HAP-1 (cell line): ENCODE data around the gene RETREG2.

Experiments
- DNase-seq, 2 experiments: peaks; one replicate each; pipeline ENCODE4 v3.0.0-alpha.2; 2016 to 2020; ENCODE audit warnings: low spot score in 2 of 2
- H3K27me3 ChIP-seq: fragments of 250-450 bp; sonication (Bioruptor Pico); 2 replicates; pipeline ENCODE4 v1.5.1; 2020; ENCODE audit warnings: low read depth, mild to moderate bottlenecking, moderate library complexity
- H3K36me3 ChIP-seq: fragments of 250-450 bp; sonication (Bioruptor Pico); replicated peaks from 2 replicates; pipeline ENCODE4 v1.5.1; 2020; ENCODE audit warnings: mild to moderate bottlenecking
- H3K4me1 ChIP-seq: fragments of 250-450 bp; sonication (Bioruptor Pico); 2 replicates; pipeline ENCODE4 v1.5.1; 2020; ENCODE audit warnings: mild to moderate bottlenecking
- H3K4me3 ChIP-seq: fragments of 250-450 bp; sonication (Bioruptor Pico); 2 replicates; pipeline ENCODE4 v1.5.1; 2020; ENCODE audit warnings: mild to moderate bottlenecking, moderate library complexity
- H3K9me3 ChIP-seq: fragments of 250-450 bp; sonication (Bioruptor Pico); 2 replicates; pipeline ENCODE4 v1.5.1; 2020; ENCODE audit warnings: mild to moderate bottlenecking, moderate library complexity
- in situ Hi-C: fragments of 300-500 bp; cut with MboI; formaldehyde crosslinking; loops from 3 replicates; pipeline ENCODE4 v1.14.3; 2020; ENCODE audit warnings: low sequenced_read_pairs, inconsistent platforms, mixed read lengths

Gene RETREG2

DNA sequence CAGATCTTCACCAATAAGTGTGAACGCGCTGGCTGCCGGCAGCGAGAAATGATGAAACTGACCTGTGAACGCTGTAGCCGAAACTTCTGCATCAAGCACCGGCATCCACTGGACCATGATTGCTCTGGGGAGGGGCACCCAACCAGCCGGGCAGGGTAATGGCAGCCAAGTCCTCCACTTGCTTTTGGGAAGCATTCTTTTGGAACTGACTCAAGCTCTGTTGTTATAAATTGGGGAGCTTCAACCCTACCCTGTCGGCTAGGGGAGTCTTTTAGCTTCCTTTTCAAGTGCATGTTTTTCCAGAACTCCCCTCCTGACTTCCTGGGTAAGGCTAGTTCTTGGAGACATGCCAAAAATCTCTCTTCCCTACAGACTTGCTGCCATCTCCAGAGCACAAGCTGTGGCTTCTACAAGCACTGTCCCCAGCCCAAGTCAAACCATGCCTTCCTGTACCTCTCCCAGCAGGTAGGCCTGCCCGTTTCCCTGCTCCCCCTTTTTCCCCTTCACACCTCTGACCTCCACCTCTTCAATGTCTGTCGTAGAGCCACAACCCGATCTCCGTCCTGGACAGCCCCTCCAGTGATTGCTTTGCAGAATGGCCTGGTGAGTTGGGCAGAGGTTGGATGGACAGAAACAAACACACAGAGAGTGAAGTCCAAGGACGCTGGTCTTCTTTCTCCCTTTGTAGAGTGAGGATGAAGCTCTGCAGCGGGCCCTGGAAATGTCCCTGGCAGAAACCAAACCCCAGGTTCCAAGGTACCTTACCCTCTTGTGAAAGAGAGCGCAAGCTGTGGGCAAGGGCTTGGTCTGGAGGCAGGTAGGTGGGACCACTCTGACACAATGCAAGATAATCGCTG is 30.0 kb downstream of the RETREG2 start:
- peaks cover 8% of the 10 kb centered on the region; the same call in 1 of the 2 replicates for H3K36me3 ChIP-seq
- no peak for DNase-seq
- H3K4me3 ChIP-seq = no peak overlapping the region
- 0 out of 2 replicates have a peak, but pooled peaks cover 2% of the 10 kb centered on the region for H3K9me3 ChIP-seq
- no peaks in the 10 kb centered on the region for H3K27me3 ChIP-seq
- in situ Hi-C loops = no loop called here
- peaks cover 11% of the 10 kb centered on the region for H3K4me1 ChIP-seq

DNA sequence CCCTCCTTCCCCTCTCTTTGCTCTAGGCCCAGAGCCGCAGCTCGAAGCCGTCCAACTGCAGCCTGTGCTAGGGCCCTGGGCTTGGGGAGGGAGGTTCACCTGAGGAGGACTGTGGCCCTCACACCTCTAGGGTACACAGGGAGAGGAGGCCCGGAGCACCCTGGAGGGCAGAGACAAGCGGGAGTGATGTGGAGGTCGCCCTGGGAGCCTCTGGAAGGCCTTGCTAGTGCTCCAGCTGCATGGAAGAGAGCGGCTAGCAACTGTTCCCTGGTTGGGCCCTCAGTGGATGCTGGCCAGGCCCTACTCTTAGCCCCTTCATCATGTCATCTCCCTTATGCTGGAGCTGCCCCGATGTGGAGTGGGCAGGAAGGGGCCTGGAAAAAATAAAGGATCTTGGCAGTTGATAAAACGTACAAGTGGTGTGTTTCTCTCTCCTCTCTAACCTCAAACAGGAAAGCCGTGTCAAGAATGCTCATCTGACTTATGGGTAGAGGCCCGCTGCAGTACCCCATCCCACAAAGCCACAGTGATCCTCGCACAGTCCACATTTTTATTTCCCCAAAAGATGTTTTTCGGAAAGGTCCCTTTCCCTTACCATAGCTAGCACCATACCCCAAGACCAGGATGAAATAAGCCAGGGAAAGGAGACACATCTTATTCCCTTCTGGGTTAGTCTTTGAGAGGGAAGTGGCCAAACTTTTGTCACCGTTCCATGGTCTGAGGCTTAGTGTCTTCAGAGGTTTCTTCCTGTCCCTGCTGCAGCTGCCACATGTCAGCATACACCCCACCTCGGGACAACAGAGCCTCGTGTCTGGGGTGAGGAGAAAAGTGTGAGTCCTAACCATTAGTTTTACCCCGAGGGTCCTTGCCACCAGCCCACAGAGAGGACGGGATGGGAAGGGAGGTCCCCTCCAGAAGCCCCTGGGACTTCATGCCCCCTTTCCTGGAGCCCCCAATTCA is 31.4 kb downstream of the RETREG2 start:
- Histone ChIP-seq H3K36me3 (peaks cover 8% of the 10 kb centered on the region; the same call in 1 of the 2 replicates), H3K4me3 (no peak overlapping the region), H3K4me1 (peaks cover 11% of the 10 kb centered on the region), H3K27me3 (no peaks in the 10 kb centered on the region), H3K9me3 (0 out of 2 replicates have a peak, but pooled peaks cover under 1% of the 10 kb centered on the region)
- in situ Hi-C loops = no loop called here
- no peak for DNase-seq

DNA sequence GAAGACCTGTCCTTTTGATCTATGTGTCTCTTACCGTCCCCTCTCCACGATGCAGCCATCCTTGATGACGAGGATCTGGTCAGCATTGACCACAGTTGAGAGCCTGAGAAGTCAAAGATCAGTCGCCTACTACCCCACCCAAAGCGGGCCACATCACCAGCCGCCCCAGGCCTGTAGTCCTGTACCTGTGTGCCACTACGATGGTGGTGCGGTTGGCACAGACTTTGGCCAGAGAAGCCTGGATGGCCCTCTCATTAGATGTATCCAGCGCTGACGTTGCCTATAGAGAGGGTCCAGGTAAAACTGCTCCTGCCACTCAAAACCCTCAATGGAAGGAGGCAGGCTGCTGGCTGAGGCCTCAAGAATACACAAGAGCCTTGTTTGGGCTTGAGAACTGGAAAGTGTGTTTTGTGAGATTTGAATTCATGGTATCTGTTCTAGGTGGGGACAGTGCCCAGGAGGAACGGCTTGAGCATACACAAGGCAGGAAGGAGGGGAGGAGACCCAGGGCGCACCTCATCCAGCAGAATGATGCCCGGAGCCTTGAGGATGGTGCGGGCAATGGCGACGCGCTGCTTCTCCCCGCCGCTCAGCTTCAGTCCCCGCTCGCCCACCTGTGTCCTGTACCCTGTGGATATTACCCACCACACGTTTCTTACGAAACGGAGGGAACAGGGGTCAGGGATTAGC is 32.3 kb downstream of the RETREG2 start:
- Histone ChIP-seq H3K27me3 (no peaks in the 10 kb centered on the region), H3K4me3 (no peak overlapping the region), H3K36me3 (peaks cover 8% of the 10 kb centered on the region; the same call in 1 of the 2 replicates), H3K4me1 (peaks cover 11% of the 10 kb centered on the region), H3K9me3 (no peaks in the 10 kb centered on the region)
- in situ Hi-C loops = no loop called here
- DNase-seq = no peak

DNA sequence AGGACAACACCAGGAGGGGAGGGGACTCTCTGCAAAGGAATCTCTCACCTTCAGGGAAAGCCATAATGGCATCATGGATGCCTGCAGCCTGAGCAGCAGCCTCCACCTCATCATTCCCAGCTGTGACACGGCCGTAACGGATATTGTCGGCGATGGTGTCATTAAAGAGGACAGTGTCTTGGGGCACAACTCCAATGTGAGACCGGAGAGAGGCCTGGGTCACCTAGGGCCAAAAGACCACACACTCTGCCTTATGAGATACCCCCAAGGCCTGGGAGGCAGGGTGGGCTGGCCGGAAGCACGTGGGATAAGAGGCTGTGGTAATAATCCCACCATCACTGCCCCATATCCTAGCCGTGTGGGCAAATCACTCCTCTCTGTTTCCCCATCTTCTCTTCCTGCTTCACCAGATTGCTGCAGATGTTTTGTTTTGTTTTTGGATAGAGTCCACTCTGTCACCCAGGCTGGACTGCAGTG is 32.8 kb downstream of the RETREG2 start:
- Histone ChIP-seq H3K27me3 (no peaks in the 10 kb centered on the region), H3K4me1 (peaks cover 10% of the 10 kb centered on the region), H3K9me3 (no peaks in the 10 kb centered on the region), H3K36me3 (peaks cover 9% of the 10 kb centered on the region; the same call in 1 of the 2 replicates), H3K4me3 (no peak overlapping the region)
- DNase-seq = no peak
- in situ Hi-C loops = no loop called here

DNA sequence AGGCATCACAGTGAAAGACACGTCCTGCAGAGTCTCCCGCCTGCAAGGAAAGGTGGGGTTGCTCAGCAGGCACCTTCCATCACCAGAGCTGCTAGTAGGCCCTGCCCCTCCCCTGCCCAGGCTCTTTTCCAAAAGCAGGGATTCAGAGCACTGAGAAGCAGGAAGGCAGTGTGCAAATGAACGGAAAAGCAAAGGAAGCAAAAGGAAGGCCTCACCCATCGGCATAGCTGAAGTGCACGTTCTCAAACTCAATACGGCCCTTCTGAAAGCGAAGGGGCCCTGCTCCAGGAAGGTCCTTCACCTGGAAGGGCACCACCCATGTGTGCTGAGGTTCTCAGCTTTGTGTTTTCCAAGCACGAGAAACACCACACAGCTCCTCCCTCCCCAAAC is 34.9 kb downstream of the RETREG2 start:
- Histone ChIP-seq H3K4me3 (no peak overlapping the region), H3K9me3 (no peaks in the 10 kb centered on the region), H3K36me3 (peaks cover 11% of the 10 kb centered on the region; the same call in 1 of the 2 replicates), H3K27me3 (no peaks in the 10 kb centered on the region), H3K4me1 (peaks cover 7% of the 10 kb centered on the region)
- no peak for DNase-seq
- in situ Hi-C loops = no loop called here

DNA sequence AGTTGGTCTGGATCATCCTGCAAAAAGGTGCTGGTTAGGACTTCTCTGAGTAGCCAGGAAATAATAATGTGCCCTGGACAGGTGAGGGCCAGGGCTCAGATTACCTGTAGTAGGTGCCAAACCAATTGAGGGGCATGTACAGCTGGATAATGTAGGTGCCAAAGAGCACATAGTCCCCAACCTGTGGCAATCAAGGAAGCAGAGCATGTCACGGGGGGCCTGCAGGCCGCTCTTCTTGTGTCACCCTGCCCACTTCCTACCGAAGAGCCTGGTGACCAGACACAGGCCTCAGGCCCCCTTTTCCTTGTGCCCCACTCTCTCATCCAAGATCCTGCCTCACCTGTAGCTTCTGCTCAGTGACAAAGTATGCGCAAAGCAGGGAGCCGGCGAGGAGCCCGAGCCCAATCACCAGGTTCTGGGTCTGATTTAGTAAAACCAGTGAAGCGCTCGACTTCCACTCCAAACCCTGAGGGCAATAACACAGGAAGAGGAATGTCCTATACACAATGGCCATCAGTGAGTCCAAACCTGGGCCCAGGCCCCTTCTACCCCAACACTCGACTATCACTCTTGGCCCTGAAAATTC is 35.5 kb downstream of the RETREG2 start:
- DNase-seq = no peak
- Histone ChIP-seq H3K27me3 (no peaks in the 10 kb centered on the region), H3K36me3 (peaks cover 6% of the 10 kb centered on the region; the same call in 1 of the 2 replicates), H3K4me1 (peaks cover 11% of the 10 kb centered on the region), H3K4me3 (no peak overlapping the region), H3K9me3 (no peaks in the 10 kb centered on the region)
- in situ Hi-C loops = no loop called here

DNA sequence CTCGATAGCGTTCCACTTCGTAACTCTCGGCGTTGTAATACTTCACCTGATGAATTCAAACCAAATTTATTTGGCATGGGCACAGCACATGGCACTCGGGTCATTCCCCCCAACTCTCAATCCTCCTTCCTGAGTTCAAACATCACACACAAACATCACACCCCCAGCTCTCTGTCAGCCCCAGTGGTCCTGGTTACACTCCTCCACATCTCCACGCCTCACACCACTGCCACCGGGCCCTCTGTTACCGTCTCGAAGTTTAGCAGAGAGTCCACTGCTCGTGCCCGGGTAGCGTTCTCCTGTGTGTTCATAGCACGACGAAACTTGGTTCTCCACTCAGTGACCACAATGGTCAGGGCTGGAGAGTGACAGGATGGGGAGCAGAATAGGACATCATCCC is 36.1 kb downstream of the RETREG2 start:
- no peaks in the 10 kb centered on the region for H3K9me3 ChIP-seq
- no peak for DNase-seq
- peaks cover 6% of the 10 kb centered on the region for H3K36me3 ChIP-seq
- in situ Hi-C loops = no loop called here
- peaks cover 11% of the 10 kb centered on the region for H3K4me1 ChIP-seq
- no peaks in the 10 kb centered on the region for H3K27me3 ChIP-seq
- no peak overlapping the region for H3K4me3 ChIP-seq

DNA sequence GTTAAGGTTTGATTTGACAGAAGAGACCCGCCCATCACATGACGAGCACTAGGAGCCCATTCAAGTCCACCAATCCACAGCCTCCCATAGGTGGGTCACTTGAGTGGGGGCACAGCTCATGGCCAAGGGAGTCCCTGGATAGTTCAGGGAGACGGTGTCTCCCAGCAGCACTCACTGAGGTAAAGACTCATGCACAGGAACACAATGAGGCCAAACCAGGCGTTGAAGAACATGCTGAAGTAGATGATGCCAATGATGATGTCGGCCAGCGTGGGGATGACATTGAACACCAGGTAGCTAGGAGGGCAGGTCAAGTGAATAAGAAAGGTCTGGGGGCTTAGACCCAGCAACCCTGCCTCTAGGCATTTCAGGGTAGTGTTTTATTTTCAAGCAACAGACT is 36.7 kb downstream of the RETREG2 start:
- no peaks in the 10 kb centered on the region for H3K27me3 ChIP-seq
- H3K9me3 ChIP-seq = no peaks in the 10 kb centered on the region
- no peak for DNase-seq
- in situ Hi-C loops = no loop called here
- H3K4me3 ChIP-seq = no peak overlapping the region
- peaks cover 11% of the 10 kb centered on the region for H3K4me1 ChIP-seq
- peaks cover 10% of the 10 kb centered on the region for H3K36me3 ChIP-seq

DNA sequence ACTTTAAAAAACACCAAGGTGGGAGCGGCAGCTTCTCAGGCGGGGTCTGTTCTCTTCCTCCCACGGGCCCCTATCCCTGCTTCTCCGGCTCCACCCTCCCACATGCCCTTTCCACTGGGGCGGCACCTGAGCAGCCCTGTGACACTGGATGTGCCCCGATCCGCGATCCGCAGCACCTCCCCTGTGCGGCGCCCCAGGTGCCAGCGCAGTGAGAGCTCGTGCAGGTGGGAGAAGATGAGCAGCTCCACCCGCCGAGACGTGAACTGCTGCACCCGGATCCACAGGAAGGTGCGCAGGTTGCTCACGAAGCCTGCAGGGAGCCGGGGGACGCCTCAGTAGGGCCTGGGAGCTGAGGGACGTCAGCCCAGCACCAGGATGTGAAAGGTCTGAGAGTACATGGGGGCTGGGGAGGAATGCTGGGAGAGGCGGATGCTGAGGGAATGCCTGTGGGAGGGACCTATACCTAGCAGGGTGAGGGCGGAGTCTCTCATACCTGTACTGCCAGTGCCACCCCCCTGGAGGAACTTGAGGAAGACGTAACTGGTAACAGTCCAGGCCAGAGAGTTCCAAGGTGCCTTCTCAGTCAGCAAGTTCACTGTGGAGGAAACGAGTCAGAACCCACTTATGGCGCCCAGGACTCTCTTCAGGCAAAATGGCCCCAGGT is 37.9 kb downstream of the RETREG2 start:
- Histone ChIP-seq H3K4me3 (no peak overlapping the region), H3K36me3 (peaks cover 21% of the 10 kb centered on the region), H3K27me3 (no peaks in the 10 kb centered on the region), H3K4me1 (peaks cover 11% of the 10 kb centered on the region), H3K9me3 (no peaks in the 10 kb centered on the region)
- in situ Hi-C loops = no loop called here
- no peak for DNase-seq

DNA sequence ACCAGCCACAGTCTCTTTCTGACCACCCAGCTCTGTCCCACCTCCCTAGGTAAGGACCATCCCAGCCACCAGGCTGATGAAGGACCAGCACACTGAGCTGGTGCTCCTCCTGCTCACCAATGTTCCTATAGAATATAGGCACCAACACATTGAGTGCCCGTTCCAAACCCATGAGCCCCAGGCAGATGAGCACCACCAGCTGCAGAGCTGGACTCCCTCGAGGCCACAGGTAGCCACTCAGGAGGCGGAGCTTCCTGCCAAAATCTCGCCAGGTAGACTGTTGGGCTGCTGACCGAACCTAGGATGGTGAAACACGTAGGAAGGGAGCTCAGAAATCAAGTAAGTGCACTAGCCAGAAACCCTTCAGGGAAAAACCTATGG is 38.5 kb downstream of the RETREG2 start:
- H3K36me3 ChIP-seq = peaks cover 26% of the 10 kb centered on the region
- in situ Hi-C loops = no loop called here
- DNase-seq = no peak
- H3K27me3 ChIP-seq = no peaks in the 10 kb centered on the region
- no peak overlapping the region for H3K4me3 ChIP-seq
- peaks cover 11% of the 10 kb centered on the region for H3K4me1 ChIP-seq
- no peaks in the 10 kb centered on the region for H3K9me3 ChIP-seq

DNA sequence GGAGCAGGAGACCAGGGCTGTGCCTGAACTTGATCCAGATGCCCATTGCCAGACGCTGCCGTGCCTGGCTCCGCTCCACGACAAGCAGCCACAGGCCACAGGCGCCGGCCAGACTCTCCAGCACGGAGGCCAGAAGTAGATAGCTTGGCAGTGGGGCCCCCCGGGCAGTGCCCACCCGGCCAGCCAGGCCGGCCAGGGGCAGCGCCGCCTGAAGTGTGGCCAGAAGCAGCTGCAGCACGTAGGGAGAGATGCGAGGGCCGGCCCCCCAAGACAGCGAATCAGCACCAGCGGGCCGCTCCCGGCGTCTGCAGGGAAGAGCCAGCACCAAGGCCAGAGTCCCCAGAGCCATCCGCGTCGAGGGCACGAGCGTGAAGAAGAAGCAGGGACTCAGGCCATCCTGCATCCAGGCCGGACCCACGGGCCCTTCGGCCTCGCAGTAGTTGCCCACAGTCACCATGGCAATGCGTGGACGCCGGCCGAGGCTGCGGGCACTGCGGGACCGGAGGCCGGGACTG is 40.2 kb downstream of the RETREG2 start:
- DNase-seq = no peak
- Histone ChIP-seq H3K4me1 (peaks cover 11% of the 10 kb centered on the region), H3K9me3 (no peaks in the 10 kb centered on the region), H3K36me3 (peaks cover 41% of the 10 kb centered on the region), H3K4me3 (no peak overlapping the region), H3K27me3 (no peaks in the 10 kb centered on the region)
- in situ Hi-C loops = no loop called here

DNA sequence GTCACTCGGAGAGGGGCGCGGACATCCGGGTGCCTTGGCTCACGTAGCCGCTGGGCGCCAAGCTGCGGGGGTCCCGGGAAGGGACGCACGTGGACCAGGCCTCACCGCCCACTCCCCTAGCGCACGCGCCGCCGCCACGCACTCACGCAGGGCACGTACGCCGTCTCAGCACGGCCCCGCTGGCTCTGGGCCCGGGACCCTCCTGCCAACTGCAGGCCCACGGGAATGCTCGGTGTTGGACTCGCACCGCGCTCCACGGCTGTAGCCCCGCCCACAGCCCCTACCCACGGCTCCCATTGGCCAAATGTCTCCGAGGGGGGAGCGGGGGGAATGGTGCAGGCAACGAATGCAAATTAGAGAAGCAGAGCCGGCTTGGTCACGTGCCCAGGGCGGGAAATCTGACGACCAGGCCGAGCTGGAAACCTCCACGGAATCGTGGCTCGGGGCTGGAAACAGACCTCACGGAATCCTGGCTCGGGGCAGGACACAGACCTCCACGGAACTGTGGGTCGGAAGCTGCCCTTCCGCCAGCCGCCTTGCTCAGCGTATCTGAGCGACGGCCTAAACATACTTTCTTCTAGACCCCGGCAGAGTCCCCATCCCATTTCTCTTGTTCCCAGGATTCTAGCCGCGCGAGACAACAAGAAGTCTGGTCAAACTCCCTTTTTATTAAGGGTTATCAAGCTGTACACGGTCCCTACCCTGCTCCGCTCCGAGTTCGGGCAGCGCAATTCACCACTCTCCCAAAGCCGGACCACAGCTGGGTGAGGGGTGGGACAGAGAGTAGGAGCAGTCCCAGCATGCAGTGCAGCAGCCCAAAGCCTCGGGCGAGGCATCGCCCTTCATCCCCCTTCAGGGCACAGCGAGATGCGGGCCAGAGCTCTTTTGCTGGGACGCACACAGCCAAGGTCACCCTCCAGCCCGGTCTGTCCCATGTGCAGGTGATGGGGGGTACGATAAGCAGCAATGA is 40.9 kb downstream of the RETREG2 start, which contains the start of gene ABCB6:
Gene ABCB6 (minus strand): TSS at position 227 of the 970 bp plus-strand sequence. CDS start 285 bp downstream, outside the sequence.
- no peak for DNase-seq
- Histone ChIP-seq H3K4me3 (no peak within 1 kb of the TSS), H3K36me3 (peaks cover 48% of the 10 kb centered on the region), H3K4me1 (peaks cover 11% of the 10 kb centered on the region), H3K9me3 (no peaks in the 10 kb centered on the region), H3K27me3 (no peaks in the 10 kb centered on the region)
- in situ Hi-C loops = no loop called here
